IPS-18c (cell line): ENCODE data around the gene VASP.

Experiments
- H3K4me3 ChIP-seq: 2 replicates; pipeline ENCODE4 v1.7.0; 2013; ENCODE audit warnings: low read depth, mild to moderate bottlenecking, low read length, moderate library complexity; ENCODE audit not compliant: insufficient read depth
- H3K9me3 ChIP-seq: one replicate; pipeline ENCODE4 v1.6.1; 2013; ENCODE audit warnings: mild to moderate bottlenecking, low read length, moderate library complexity; ENCODE audit not compliant: control insufficient read depth, insufficient read depth

The VASP gene

DNA sequence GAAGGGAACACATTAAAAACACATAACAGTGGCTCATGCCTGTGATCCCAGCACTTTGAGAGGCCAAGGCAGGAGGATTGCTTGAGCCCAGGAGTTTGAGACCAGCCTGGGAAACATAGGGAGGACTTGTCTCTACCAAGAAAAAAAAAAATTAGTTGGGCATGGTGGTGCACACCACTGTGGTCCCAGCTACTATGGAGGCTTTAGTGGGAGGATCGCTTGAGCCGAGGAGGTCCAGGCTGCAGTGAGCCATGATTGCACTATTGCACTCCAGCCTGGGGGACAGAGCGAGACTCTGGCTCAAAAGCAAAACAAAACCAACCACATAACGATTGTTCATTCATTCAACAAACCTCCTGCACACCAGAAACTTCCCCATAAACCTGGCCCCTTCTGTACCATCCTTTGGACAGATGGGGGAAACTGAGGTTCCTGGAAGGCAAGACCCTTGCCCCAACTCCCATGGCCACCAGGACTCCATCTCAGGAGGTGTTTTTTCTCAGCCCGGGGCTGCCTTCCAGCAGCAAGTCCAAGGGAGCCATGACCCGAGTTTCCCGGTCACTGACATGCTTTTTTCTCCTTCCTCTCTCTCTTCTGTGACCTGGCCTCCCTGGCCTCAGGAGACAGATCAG lies 35.2 kb upstream of the VASP start:
- Histone ChIP-seq H3K4me3 (peak overlapping the region; percentile 53; the same call in 1 of the 2 replicates), H3K9me3 (no peaks in the 10 kb centered on the region)

DNA sequence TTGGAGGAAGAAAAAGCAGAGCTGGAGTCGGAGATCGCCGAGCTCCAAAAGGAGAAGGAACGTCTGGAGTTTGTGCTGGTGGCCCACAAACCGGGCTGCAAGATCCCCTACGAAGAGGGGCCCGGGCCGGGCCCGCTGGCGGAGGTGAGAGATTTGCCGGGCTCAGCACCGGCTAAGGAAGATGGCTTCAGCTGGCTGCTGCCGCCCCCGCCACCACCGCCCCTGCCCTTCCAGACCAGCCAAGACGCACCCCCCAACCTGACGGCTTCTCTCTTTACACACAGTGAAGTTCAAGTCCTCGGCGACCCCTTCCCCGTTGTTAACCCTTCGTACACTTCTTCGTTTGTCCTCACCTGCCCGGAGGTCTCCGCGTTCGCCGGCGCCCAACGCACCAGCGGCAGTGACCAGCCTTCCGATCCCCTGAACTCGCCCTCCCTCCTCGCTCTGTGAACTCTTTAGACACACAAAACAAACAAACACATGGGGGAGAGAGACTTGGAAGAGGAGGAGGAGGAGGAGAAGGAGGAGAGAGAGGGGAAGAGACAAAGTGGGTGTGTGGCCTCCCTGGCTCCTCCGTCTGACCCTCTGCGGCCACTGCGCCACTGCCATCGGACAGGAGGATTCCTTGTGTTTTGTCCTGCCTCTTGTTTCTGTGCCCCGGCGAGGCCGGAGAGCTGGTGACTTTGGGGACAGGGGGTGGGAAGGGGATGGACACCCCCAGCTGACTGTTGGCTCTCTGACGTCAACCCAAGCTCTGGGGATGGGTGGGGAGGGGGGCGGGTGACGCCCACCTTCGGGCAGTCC lies 34.5 kb upstream of the VASP start:
- H3K4me3 ChIP-seq, result peak overlapping the region; percentile 53
- H3K9me3 ChIP-seq, result no peaks in the 10 kb centered on the region

GRCh38 chr19:45473367-45473681 lies 34.0 kb upstream of the VASP start:
- no peaks in the 10 kb centered on the region for H3K9me3 ChIP-seq
- H3K4me3 ChIP-seq, result no peak overlapping the region; the same call in 1 of the 2 replicates

- no peak overlapping the region for H3K4me3 ChIP-seq
These were observed 33.3 kb upstream of the VASP start for GRCh38 chr19:45473682-45474605.

GRCh38 chr19:45474606-45475521 lies 32.4 kb upstream of the VASP start:
- Histone ChIP-seq H3K9me3 (no peaks in the 10 kb centered on the region), H3K4me3 (no peak overlapping the region)

More at GRCh38 chr19:45473682-45474605, 33.3 kb upstream of the VASP start:
- no peaks in the 10 kb centered on the region for H3K9me3 ChIP-seq

DNA sequence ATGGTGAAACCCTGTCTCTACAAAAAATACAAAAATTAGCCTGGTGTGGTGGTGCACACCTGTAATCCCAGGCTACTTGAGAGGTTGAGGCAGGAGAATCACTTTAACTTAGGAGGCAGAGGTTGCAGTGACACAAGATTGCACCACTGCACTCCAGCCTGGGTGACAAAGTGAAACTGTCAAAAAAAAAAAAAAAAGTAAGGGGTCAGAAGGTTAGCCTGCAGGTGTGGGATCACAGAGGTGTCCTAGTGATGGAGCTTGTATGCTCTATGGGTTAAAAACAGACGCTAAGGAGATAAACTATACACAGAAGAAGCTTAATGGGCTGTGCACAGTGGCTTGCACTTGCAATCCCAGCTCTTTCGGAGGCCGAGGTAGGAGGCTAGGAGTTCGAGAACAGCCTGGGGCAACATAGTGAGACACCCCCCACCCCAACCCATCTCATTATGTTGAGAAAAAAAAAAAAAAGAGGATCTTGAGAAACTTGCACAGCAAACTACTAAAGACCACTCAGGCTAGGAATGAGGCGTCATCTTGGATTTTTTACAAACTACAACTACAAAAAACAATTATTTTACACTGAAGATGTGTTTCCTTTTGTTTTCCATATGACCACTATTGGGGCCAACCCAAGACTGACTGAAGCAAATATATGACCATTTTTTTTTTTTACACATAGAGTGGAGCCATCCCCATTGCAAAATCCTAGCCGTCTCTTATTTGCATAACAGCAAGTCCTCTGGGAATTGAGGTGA lies 31.6 kb upstream of the VASP start:
- Histone ChIP-seq H3K4me3 (no peak overlapping the region), H3K9me3 (no peaks in the 10 kb centered on the region)

- no peaks in the 10 kb centered on the region for H3K9me3 ChIP-seq
- no peak overlapping the region for H3K4me3 ChIP-seq
These were observed 31.0 kb upstream of the VASP start for GRCh38 chr19:45476304-45476703.

DNA sequence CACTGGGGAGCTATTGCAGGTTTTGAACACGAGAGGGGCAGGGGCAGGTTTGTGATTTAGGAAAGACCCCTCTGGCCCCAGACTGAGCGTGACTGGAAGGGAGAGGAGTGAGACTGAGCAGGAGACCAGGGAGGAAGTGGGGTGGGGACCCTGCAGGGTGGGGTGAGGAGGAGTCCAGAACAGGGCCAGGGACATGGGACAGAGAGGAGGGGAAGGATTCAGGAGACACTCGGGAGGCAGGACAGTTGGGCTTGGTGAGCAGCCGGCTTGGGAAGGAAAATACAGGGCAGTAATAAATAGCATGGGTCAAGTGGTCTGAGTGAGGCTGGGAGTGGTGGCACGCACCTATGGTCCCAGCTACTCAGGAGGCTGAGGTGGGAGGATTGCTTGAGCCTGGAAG lies 30.1 kb upstream of the VASP start:
- Histone ChIP-seq H3K4me3 (no peak overlapping the region), H3K9me3 (no peaks in the 10 kb centered on the region)

DNA sequence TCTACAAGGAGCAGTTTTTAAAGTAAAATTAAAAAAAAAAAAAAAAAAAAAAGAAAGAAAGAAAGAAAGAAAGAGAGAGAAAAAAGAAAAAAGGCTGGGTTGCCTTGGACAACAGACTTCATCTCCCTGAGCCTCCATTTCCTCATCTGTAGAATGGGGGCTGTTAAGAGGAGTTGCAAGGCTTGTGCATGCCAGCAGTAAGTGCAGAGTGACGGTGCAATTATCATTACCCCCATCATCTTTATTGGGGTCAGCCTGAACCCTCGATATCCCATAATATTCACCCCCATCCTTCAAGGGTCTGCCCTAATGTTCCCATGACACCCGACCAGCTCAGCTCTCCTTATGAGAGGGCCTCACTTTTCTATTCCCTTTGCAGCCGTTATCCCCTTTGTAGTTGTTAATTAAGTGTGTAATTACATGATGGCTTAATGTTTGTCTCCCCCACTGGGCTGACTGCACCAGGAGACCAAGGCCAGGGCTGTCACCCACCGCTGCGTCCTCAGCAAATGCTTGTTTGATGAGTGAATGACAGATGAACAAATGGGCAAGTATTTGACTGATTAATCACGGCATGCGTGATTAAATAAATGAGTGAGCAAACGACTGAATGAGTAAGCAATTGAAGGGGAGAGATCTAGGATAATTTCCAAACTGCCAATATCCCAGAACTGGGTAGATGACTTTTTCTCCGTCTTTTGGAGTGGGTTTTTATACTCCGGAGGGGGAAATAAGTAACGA lies 29.4 kb upstream of the VASP start:
- H3K9me3 ChIP-seq, result no peaks in the 10 kb centered on the region
- peak overlapping the region; percentile 46 for H3K4me3 ChIP-seq

GRCh38 chr19:45478454-45479238 lies 28.6 kb upstream of the VASP start:
- Histone ChIP-seq H3K4me3 (peak overlapping the region; percentile 46), H3K9me3 (no peaks in the 10 kb centered on the region)

DNA sequence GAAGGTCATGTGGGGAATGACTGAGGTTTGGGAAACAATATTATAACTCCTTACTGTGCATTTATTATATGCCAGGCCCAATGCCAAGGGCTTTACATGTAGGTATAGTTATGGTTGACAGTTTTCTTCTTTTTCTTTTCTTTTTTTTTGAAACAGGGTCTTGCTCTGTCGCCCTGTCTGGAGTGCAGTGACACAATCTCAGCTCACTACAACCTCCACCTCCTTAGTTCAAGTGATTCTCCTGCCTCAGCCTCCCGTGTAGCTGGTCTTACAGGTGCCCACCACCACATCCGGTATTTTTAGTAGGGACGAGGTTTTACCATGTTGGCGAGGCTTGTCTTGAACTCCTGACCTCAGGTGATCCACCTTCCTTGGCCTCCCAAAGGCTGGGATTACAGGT lies 24.2 kb upstream of the VASP start:
- Histone ChIP-seq H3K4me3 (no peak overlapping the region), H3K9me3 (no peaks in the 10 kb centered on the region)

DNA sequence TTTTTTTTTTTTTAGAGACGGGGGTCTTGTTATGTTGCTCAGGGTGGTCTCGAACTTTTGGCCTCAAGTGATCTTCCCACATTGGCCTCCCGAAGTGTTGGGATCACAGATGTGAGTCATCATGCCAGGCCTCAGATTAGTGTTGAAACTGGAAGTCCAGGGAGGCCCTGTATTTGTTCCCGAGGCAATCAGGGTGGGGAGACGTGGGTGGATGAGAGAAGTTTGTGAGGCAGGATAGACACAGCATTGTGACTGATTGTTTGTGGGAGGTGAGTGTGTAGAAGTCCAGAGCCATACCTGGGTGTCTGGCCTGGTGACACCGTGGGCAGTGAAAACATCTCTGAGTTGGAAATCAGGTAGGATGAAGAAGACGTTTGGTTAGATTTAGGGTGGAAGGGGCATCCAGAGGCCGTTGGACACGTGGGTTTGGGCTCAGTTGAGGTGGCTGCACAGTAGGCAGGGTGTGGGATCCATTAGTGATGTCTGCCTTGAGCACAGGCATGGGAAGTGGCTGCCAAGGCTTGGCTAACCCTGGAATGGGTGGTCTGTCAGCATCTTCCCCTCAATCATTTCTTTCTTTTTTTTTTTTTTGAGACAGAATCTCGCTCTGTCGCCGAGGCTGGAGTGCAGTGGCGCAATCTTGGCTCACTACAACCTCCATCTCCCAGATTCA lies 22.9 kb upstream of the VASP start:
- no peaks in the 10 kb centered on the region for H3K9me3 ChIP-seq
- H3K4me3 ChIP-seq, result no peak overlapping the region

DNA sequence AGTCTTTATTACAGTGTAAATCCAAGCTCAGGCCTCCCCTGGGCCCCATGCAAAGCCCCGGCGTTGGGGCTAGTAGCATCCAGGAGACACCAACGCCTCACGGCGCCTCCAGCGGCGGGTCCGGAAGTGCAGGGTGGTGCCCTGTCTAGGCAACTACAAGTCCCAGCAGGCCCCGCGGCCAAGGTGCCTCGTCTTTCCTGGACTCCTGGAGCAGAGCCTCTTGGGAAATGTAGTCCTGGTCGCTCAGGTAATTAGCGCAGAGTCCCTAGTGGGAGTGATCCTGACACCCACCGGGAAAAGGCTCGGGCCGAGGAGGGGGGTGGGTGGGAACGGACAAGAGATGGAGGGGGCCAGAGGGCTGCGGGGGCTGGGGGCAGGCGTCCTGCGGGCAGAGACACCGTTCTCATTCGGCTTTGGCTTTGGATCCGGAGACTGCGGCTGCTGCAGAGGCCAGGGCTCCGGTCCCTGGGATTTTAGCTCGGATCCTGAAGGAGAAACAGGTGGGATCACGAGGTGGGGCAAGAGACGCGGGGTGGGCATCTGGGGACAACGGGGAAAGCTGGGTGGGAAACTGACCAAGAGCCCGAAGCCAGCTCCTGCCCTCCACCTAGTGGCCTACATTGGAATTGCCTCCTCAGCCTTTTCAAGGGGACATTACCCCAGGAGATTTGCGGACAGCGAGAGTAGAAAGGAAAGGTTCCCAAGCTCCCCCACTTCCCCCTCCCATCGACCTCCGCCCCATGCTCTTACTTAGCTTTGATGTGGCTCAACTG lies 21.8 kb upstream of the VASP start:
- peak overlapping the region; percentile 59 for H3K4me3 ChIP-seq
- no peaks in the 10 kb centered on the region for H3K9me3 ChIP-seq

DNA sequence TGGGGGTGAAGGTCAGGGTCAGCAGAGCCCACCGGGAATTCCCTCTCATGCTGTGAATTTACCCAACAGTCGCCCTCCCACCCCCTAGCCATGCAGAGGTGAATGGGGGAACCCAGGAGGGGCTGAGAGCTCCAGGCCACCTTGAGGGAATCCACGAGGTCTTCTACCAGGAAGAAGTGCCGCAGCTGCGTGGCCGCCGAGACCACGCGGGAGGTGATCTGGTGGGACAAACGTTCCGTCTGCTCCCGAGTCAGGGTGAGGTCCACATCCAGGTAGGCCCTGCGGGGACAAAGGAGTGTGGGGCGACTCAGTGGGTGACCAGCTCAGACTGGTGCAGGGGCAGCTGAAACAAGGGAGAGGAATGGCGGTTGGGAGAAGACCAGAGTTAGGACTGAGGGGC lies 18.6 kb upstream of the VASP start:
- Histone ChIP-seq H3K9me3 (no peaks in the 10 kb centered on the region), H3K4me3 (no peak overlapping the region)
